ENCODE results near the gene TMCO2. TPM values are rescaled to one million over a fixed set of nuclear protein-coding genes. Genes with fewer than 3 reads are reported as not detected.

The TMCO2 gene
- total RNA-seq, 1 experiment from 2014 or later, result not detected

- H3K27me3 ChIP-seq (replicated peaks; ENCODE audit: control insufficient read depth, insufficient read depth, low read length), result no peaks in the 10 kb centered on the region
- Mint-ChIP-seq H3K36me3 (ENCODE audit: insufficient read depth, unreplicated experiment) (peaks cover 47% of the 10 kb centered on the region), H3K4me1 (ENCODE audit: low read depth, unreplicated experiment) (no peaks in the 10 kb centered on the region), H3K27ac (ENCODE audit: unreplicated experiment) (no peak overlapping the region), H3K9me3 (ENCODE audit: unreplicated experiment) (no peaks in the 10 kb centered on the region), H3K4me3 (ENCODE audit: unreplicated experiment) (no peak overlapping the region), H3K27me3 (ENCODE audit: insufficient read depth, unreplicated experiment) (no peaks in the 10 kb centered on the region)
- no peak for DNase-seq
- no peaks in the 10 kb centered on the region for H3K4me1 ChIP-seq
- POLR2A ChIA-PET, result no interaction called here
- intact Hi-C loops (cut with micrococcal nuclease; ENCODE audit: unreplicated experiment), result no loop called here
- H3K9me3 ChIP-seq, result no peaks in the 10 kb centered on the region
- TF ChIP-seq, protein P1, sequence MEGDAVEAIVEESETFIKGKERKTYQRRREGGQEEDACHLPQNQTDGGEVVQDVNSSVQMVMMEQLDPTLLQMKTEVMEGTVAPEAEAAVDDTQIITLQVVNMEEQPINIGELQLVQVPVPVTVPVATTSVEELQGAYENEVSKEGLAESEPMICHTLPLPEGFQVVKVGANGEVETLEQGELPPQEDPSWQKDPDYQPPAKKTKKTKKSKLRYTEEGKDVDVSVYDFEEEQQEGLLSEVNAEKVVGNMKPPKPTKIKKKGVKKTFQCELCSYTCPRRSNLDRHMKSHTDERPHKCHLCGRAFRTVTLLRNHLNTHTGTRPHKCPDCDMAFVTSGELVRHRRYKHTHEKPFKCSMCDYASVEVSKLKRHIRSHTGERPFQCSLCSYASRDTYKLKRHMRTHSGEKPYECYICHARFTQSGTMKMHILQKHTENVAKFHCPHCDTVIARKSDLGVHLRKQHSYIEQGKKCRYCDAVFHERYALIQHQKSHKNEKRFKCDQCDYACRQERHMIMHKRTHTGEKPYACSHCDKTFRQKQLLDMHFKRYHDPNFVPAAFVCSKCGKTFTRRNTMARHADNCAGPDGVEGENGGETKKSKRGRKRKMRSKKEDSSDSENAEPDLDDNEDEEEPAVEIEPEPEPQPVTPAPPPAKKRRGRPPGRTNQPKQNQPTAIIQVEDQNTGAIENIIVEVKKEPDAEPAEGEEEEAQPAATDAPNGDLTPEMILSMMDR (IDR thresholded peaks at IDR 0.05; ENCODE audit: insufficient read depth in 1 of 2, low read depth in 1 of 2, low read length in 1 of 2, severe bottlenecking in 1 of 2, unreplicated experiment in 1 of 2), result no peak
- H3K36me3 ChIP-seq (ENCODE audit: control insufficient read depth, insufficient read depth, low read length), result no peaks in the 10 kb centered on the region
- no TSS peak for BruUV-seq (replicated peaks)
- CTCF ChIA-PET, result no interaction called here
- H3K4me3 ChIP-seq (ENCODE audit: low read depth, low read length), result no peak overlapping the region
These were observed 22.6 kb downstream of the TMCO2 start for GRCh38 chr1:40270152-40270834.

DNA sequence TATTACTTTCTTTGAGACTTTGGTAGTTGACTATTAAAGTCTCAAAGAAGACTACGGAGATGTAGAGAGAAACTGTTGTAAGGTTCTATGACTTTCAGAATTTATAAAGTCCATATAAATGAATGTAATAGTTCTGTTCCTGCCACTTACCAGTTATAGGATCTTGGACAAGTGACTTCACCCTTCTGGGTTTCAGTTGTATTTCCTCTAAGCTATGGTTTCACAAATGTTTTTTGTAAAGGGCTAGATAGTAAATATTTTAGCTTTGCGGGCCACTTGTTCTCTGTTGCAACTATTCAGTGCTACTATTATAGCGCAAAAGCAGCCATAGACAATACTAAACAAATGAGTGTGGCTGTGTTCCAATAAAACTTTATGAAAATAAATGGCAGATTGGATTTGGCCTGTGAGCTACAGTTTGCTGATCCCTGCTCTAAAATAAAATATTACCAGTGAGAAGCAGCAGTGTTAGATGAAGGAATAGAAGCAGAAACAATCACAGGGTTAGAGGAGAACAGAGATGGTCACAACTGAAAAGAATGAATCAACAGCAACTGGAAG is 25.0 kb downstream of the TMCO2 start:
- H3K36me3 ChIP-seq (ENCODE audit: control insufficient read depth, insufficient read depth, low read length), result no peaks in the 10 kb centered on the region
- no TSS peak for BruUV-seq (replicated peaks)
- ChIA-PET POLR2A (no interaction called here), CTCF (no interaction called here)
- no peak overlapping the region for H3K4me3 ChIP-seq (ENCODE audit: low read depth, low read length)
- H3K9me3 Mint-ChIP-seq (ENCODE audit: unreplicated experiment), result no peaks in the 10 kb centered on the region
- no peak overlapping the region for H3K4me3 Mint-ChIP-seq (ENCODE audit: unreplicated experiment)
- no peaks in the 10 kb centered on the region for H3K27me3 Mint-ChIP-seq (ENCODE audit: insufficient read depth, unreplicated experiment)
- H3K36me3 Mint-ChIP-seq (ENCODE audit: insufficient read depth, unreplicated experiment), result peaks cover 54% of the 10 kb centered on the region
- peaks cover 6% of the 10 kb centered on the region for H3K4me1 Mint-ChIP-seq (ENCODE audit: low read depth, unreplicated experiment)
- intact Hi-C loops (cut with micrococcal nuclease; ENCODE audit: unreplicated experiment), result no loop called here
- TF ChIP-seq, protein P1 (IDR thresholded peaks at IDR 0.05; ENCODE audit: insufficient read depth in 1 of 2, low read depth in 1 of 2, low read length in 1 of 2, severe bottlenecking in 1 of 2, unreplicated experiment in 1 of 2), result no peak
- no peak for DNase-seq
- H3K9me3 ChIP-seq, result no peaks in the 10 kb centered on the region
- no peaks in the 10 kb centered on the region for H3K4me1 ChIP-seq
- no peaks in the 10 kb centered on the region for H3K27me3 ChIP-seq (replicated peaks; ENCODE audit: control insufficient read depth, insufficient read depth, low read length)
- no peak overlapping the region for H3K27ac Mint-ChIP-seq (ENCODE audit: unreplicated experiment)

GRCh38 chr1:40273547-40274166 is 25.9 kb downstream of the TMCO2 start:
- Mint-ChIP-seq H3K4me3 (ENCODE audit: unreplicated experiment) (no peak overlapping the region), H3K9me3 (ENCODE audit: unreplicated experiment) (no peaks in the 10 kb centered on the region), H3K36me3 (ENCODE audit: insufficient read depth, unreplicated experiment) (peaks cover 48% of the 10 kb centered on the region), H3K27ac (ENCODE audit: unreplicated experiment) (no peak overlapping the region), H3K27me3 (ENCODE audit: insufficient read depth, unreplicated experiment) (no peaks in the 10 kb centered on the region), H3K4me1 (ENCODE audit: low read depth, unreplicated experiment) (peaks cover 6% of the 10 kb centered on the region)
- no peak overlapping the region for H3K4me3 ChIP-seq (ENCODE audit: low read depth, low read length)
- no peaks in the 10 kb centered on the region for H3K27me3 ChIP-seq (replicated peaks; ENCODE audit: control insufficient read depth, insufficient read depth, low read length)
- H3K4me1 ChIP-seq, result no peaks in the 10 kb centered on the region
- DNase-seq, result no peak
- H3K36me3 ChIP-seq (ENCODE audit: control insufficient read depth, insufficient read depth, low read length), result no peaks in the 10 kb centered on the region
- intact Hi-C loops (cut with micrococcal nuclease; ENCODE audit: unreplicated experiment), result no loop called here
- TF ChIP-seq, protein P1 (IDR thresholded peaks at IDR 0.05; ENCODE audit: insufficient read depth in 1 of 2, low read depth in 1 of 2, low read length in 1 of 2, severe bottlenecking in 1 of 2, unreplicated experiment in 1 of 2), result no peak
- POLR2A ChIA-PET, result interaction anchor here (0.6 kb wide), 1 partner anchor 33 kb away, joined by 6 read pairs; no protein-coding TSS in a partner anchor
- H3K9me3 ChIP-seq, result no peaks in the 10 kb centered on the region
- CTCF ChIA-PET, result no interaction called here
- no TSS peak for BruUV-seq (replicated peaks)
